GDM1 (cell line): Measurements from ENCODE around the gene TMEM205.
"Not testable (repeated sequence)": the region's sequence is repeated elsewhere in the genome, so short reads cannot be mapped to it uniquely, and the experiment has no call there.

Source experiments
- DNase-seq: peaks from one replicate; lab custom pipeline; 2025; lab: John Stamatoyannopoulos, UW

TMEM205 gene

GRCh38 chr19:11339254-11340098 is 6.6 kb downstream of the TMEM205 start, which contains the start of gene RAB3D:
TSS of gene RAB3D (minus strand) at chr19:11339657. CDS start at chr19:11337399, 2,258 bp downstream.
- peak; percentile 72 for DNase-seq

GRCh38 chr19:11338569-11339253 is 7.4 kb downstream of the TMEM205 start:
- no peak for DNase-seq

- DNase-seq = no peak
Observed at GRCh38 chr19:11338121-11338520, 7.9 kb downstream of the TMEM205 start.

- DNase-seq = peak; percentile 4
Observed at GRCh38 chr19:11337080-11337479, 9.0 kb downstream of the TMEM205 start.

GRCh38 chr19:11335449-11336146 is 10.5 kb downstream of the TMEM205 start:
- DNase-seq = no peak

- DNase-seq = not testable (repeated sequence)
Observed at GRCh38 chr19:11333838-11334237, 12.2 kb downstream of the TMEM205 start.

- DNase-seq = no peak
Observed at GRCh38 chr19:11332822-11333221, 13.2 kb downstream of the TMEM205 start.

GRCh38 chr19:11331502-11331901 is 14.6 kb downstream of the TMEM205 start:
- no peak for DNase-seq

GRCh38 chr19:11330127-11330526 is 15.9 kb downstream of the TMEM205 start:
- DNase-seq = no peak

GRCh38 chr19:11325544-11325943 is 20.5 kb downstream of the TMEM205 start:
- DNase-seq = no peak

GRCh38 chr19:11324748-11325389 is 21.2 kb downstream of the TMEM205 start:
- DNase-seq = no peak

- DNase-seq = peak; percentile 69
Observed at GRCh38 chr19:11324079-11324661, 21.9 kb downstream of the TMEM205 start.

GRCh38 chr19:11323601-11324078 is 22.4 kb downstream of the TMEM205 start:
- no peak for DNase-seq

- DNase-seq = peak; percentile 21
Observed at GRCh38 chr19:11322269-11323024, 23.6 kb downstream of the TMEM205 start.

- DNase-seq = no peak
Observed at GRCh38 chr19:11321191-11322126, 24.6 kb downstream of the TMEM205 start.

GRCh38 chr19:11320278-11320995 is 25.6 kb downstream of the TMEM205 start:
- DNase-seq = not testable (repeated sequence)

GRCh38 chr19:11306337-11306736 is 39.7 kb downstream of the TMEM205 start:
- DNase-seq = no peak

GRCh38 chr19:11304936-11305335 is 41.1 kb downstream of the TMEM205 start:
- DNase-seq = no peak

- no peak for DNase-seq
Observed at GRCh38 chr19:11300811-11301120, 45.3 kb downstream of the TMEM205 start.
